HCT116 (cell line): ENCODE measurements around the gene MEPCE.

Source experiments
- POLR2A ChIP-seq: IDR thresholded peaks from 2 replicates; pipeline ENCODE4 v1.7.0; 2011; ENCODE audit warnings: borderline replicate concordance; ENCODE audit not compliant: insufficient read depth, insufficient read length; ENCODE audit errors: extremely low read depth
- ZBTB33 ChIP-seq: IDR thresholded peaks from 2 replicates; pipeline ENCODE4 v1.6.1; 2011; ENCODE audit warnings: mild to moderate bottlenecking, low read length, moderate library complexity; ENCODE audit not compliant: insufficient replicate concordance; ENCODE audit errors: extremely low read depth
- ZNF274 ChIP-seq: fragments of 200-500 bp; sonication (Bioruptor generic); IDR thresholded peaks from 2 replicates; pipeline ENCODE4 v1.6.1; 2014; ENCODE audit warnings: mild to moderate bottlenecking, low read depth, low read length, inconsistent platforms
- TF ChIP-seq, protein P1 (sequence below), 3 experiments: fragments of 200-600 bp in 1 of 3; sonication (generic) in 1 of 3; IDR thresholded peaks in 2 of 3; conservative IDR thresholded peaks in 1 of 3; 2 replicates each; pipeline ENCODE4 v1.5.1; 2012 to 2017; ENCODE audit warnings: low read depth in 2 of 3, low read length in 2 of 3, antibody characterized with exemption in 1 of 3, borderline replicate concordance in 1 of 3, control low read depth in 1 of 3, mild to moderate bottlenecking in 1 of 3, mixed read lengths in 1 of 3, mixed run types in 1 of 3, moderate library complexity in 1 of 3; ENCODE audit not compliant: insufficient read depth in 1 of 3

DNA sequence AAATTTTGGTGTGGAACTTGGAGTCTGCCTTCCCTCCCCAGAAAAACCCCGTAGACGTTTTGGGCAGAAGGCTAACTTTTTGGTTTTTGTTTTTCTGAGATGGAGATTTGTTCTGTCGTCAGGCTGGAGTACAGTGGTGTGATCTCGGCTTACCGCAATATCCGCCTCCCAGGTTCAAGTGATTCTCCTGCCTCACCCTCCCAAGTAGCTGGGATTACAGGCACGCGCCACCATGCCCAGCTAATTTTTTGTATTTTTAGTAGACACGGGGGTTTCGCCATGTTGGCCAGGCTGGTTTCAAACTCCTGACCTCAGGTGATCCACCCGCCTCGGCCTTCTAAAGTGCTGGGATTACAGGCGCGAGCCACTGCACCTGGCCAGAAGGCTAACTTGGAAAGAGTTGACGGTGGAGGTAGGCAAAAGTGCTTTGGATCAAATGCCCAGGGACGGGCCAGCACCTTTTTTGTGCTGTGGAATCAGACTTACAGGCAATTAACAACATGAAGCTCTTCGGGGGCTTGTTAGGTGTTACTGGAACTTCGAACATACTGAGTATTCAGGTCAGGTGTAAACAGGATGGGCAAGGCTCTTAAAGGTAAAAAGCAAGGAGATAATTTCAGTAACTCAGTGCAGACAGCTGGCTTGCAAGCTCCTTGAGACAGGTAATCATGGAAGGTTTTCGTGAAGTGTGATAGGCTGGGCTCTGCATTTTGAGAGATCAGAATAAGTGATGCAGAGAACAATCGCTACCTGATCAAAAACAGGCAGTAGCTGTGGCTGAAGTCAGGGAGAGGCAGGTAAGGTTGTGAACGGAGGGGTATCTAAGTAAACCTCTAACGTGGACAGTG, 4.9 kb downstream of the MEPCE start:
- no peak for TF ChIP-seq POLR2A
- TF ChIP-seq, protein P1, sequence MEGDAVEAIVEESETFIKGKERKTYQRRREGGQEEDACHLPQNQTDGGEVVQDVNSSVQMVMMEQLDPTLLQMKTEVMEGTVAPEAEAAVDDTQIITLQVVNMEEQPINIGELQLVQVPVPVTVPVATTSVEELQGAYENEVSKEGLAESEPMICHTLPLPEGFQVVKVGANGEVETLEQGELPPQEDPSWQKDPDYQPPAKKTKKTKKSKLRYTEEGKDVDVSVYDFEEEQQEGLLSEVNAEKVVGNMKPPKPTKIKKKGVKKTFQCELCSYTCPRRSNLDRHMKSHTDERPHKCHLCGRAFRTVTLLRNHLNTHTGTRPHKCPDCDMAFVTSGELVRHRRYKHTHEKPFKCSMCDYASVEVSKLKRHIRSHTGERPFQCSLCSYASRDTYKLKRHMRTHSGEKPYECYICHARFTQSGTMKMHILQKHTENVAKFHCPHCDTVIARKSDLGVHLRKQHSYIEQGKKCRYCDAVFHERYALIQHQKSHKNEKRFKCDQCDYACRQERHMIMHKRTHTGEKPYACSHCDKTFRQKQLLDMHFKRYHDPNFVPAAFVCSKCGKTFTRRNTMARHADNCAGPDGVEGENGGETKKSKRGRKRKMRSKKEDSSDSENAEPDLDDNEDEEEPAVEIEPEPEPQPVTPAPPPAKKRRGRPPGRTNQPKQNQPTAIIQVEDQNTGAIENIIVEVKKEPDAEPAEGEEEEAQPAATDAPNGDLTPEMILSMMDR (IDR thresholded peaks at IDR 0.05 in 2 of 3, conservative IDR thresholded peaks at IDR 0.05 in 1 of 3; ENCODE audit: borderline replicate concordance in 1 of 3, insufficient read depth in 1 of 3, low read depth in 2 of 3, low read length in 2 of 3) = no peak
- no peak for TF ChIP-seq ZBTB33
- TF ChIP-seq ZNF274 = no peak
